ENCODE data around the gene FOCAD. TPM values are rescaled to one million over a fixed set of nuclear protein-coding genes. Genes with fewer than 3 reads are reported as not detected.

The FOCAD gene
- total RNA-seq, 2 experiments from 2014 or later, result 13.8 to 18.5 TPM

- Histone ChIP-seq H3K4me3 (ENCODE audit: low read depth, low read length, poor library complexity, severe bottlenecking) (no peak overlapping the region), H3K9me2 (ENCODE audit: insufficient read depth, low read length) (no peaks in the 10 kb centered on the region), H3K4me2 (ENCODE audit: low read length) (no peak overlapping the region), H3K4me1 (ENCODE audit: insufficient read depth, low read length, poor library complexity, severe bottlenecking) (no peaks in the 10 kb centered on the region), H3K9me3 (ENCODE audit: low read length) (no peaks in the 10 kb centered on the region), H4K20me1 (ENCODE audit: insufficient read depth, low read length) (peaks cover 6% of the 10 kb centered on the region; the same call in 1 of the 2 replicates), H3K79me2 (ENCODE audit: insufficient read depth, low read depth, low read length) (no peaks in the 10 kb centered on the region), H2AFZ (ENCODE audit: low read length) (no peak overlapping the region), H3K36me3 (ENCODE audit: insufficient read depth, low read length) (no peaks in the 10 kb centered on the region), H3K27ac (ENCODE audit: low read depth, low read length, poor library complexity, severe bottlenecking) (no peak overlapping the region)
- no TSS peak for BruUV-seq (replicated peaks)
- ChIA-PET CTCF (ENCODE audit: unreplicated experiment) (no interaction called here), POLR2A (no interaction called here)
- intact Hi-C loops (cut with micrococcal nuclease; ENCODE audit: unreplicated experiment), result no loop called here
- TF ChIP-seq EZH2phosphoT487 (IDR thresholded peaks at IDR 0.05; ENCODE audit: borderline replicate concordance, low read depth, low read length) (no peak), CTCF (conservative IDR thresholded peaks at IDR 0.05; ENCODE audit: low read length) (no peak)
- DNase-seq (ENCODE audit: low spot score), result no peak
Observed at GRCh38 chr9:20694248-20694647, 10.2 kb downstream of the FOCAD start.

GRCh38 chr9:20697021-20697719, 13.1 kb downstream of the FOCAD start:
- Histone ChIP-seq H3K4me1 (ENCODE audit: insufficient read depth, low read length, poor library complexity, severe bottlenecking) (no peaks in the 10 kb centered on the region), H3K27ac (ENCODE audit: low read depth, low read length, poor library complexity, severe bottlenecking) (no peak overlapping the region), H3K9me2 (ENCODE audit: insufficient read depth, low read length) (no peaks in the 10 kb centered on the region), H2AFZ (ENCODE audit: low read length) (no peak overlapping the region), H3K4me2 (ENCODE audit: low read length) (no peak overlapping the region), H3K9me3 (ENCODE audit: low read length) (no peaks in the 10 kb centered on the region), H3K36me3 (ENCODE audit: insufficient read depth, low read length) (no peaks in the 10 kb centered on the region), H3K4me3 (ENCODE audit: low read depth, low read length, poor library complexity, severe bottlenecking) (no peak overlapping the region), H4K20me1 (ENCODE audit: insufficient read depth, low read length) (peaks cover 6% of the 10 kb centered on the region; the same call in 1 of the 2 replicates), H3K79me2 (ENCODE audit: insufficient read depth, low read depth, low read length) (no peaks in the 10 kb centered on the region)
- TF ChIP-seq EZH2phosphoT487 (IDR thresholded peaks at IDR 0.05; ENCODE audit: borderline replicate concordance, low read depth, low read length), result no peak
- CTCF ChIA-PET (ENCODE audit: unreplicated experiment), result no interaction called here
- DNase-seq (ENCODE audit: low spot score), result no peak
- intact Hi-C loops (cut with micrococcal nuclease; ENCODE audit: unreplicated experiment), result no loop called here
- BruUV-seq (replicated peaks), result no TSS peak
- POLR2A ChIA-PET, result interaction anchor here (0.5 to 1.6 kb wide), 2 partner anchors 11 to 43 kb away, joined by 3 to 8 read pairs; no protein-coding TSS in a partner anchor

- no TSS peak for BruUV-seq (replicated peaks)
- Histone ChIP-seq H3K79me2 (ENCODE audit: insufficient read depth, low read depth, low read length) (no peaks in the 10 kb centered on the region), H4K20me1 (ENCODE audit: insufficient read depth, low read length) (peaks cover 6% of the 10 kb centered on the region; the same call in 1 of the 2 replicates), H3K9me2 (ENCODE audit: insufficient read depth, low read length) (no peaks in the 10 kb centered on the region), H3K4me2 (ENCODE audit: low read length) (no peak overlapping the region), H3K9me3 (ENCODE audit: low read length) (no peaks in the 10 kb centered on the region), H3K36me3 (ENCODE audit: insufficient read depth, low read length) (no peaks in the 10 kb centered on the region), H3K4me3 (ENCODE audit: low read depth, low read length, poor library complexity, severe bottlenecking) (no peak overlapping the region), H2AFZ (ENCODE audit: low read length) (no peak overlapping the region), H3K27ac (ENCODE audit: low read depth, low read length, poor library complexity, severe bottlenecking) (no peak overlapping the region), H3K4me1 (ENCODE audit: insufficient read depth, low read length, poor library complexity, severe bottlenecking) (no peaks in the 10 kb centered on the region)
- TF ChIP-seq CTCF (conservative IDR thresholded peaks at IDR 0.05; ENCODE audit: low read length) (no peak), EZH2phosphoT487 (IDR thresholded peaks at IDR 0.05; ENCODE audit: borderline replicate concordance, low read depth, low read length) (no peak)
- no peak for DNase-seq (ENCODE audit: low spot score)
- intact Hi-C loops (cut with micrococcal nuclease; ENCODE audit: unreplicated experiment), result no loop called here
- ChIA-PET CTCF (ENCODE audit: unreplicated experiment) (no interaction called here), POLR2A (no interaction called here)
Observed at GRCh38 chr9:20698782-20699181, 14.7 kb downstream of the FOCAD start.
